ENCODE data around the gene LARP6. TPM values are rescaled to one million over a fixed set of nuclear protein-coding genes. Genes with fewer than 3 reads are reported as not detected.

The LARP6 gene
- total RNA-seq: 12.6 TPM
- 10 to 100 TPM; 10.6 to 17.9 (median 13.8) TPM for polyA plus RNA-seq (ENCODE audit: insufficient read depth in 1 of 8, insufficient read length in 8 of 8, low replicate concordance in 1 of 8)
- long read RNA-seq, donor 1, full-length matches to known transcripts: 3 of 3 reads
- long read RNA-seq, donor 1, partial matches to known transcripts: 0 of 3 reads
- long read RNA-seq, donor 1, other reads (novel, unspliced or antisense): 0 of 3 reads
- long read RNA-seq, donor 2, full-length matches to known transcripts: 4 of 4 reads
- long read RNA-seq, donor 2, partial matches to known transcripts: 0 of 4 reads
- long read RNA-seq, donor 2, other reads (novel, unspliced or antisense): 0 of 4 reads
- long read RNA-seq, donor 3, full-length matches to known transcripts: 5 of 5 reads
- long read RNA-seq, donor 3, partial matches to known transcripts: 0 of 5 reads
- long read RNA-seq, donor 3, other reads (novel, unspliced or antisense): 0 of 5 reads
- long read RNA-seq, donor 4, full-length matches to known transcripts: 7 of 7 reads
- long read RNA-seq, donor 4, partial matches to known transcripts: 0 of 7 reads
- long read RNA-seq, donor 4, other reads (novel, unspliced or antisense): 0 of 7 reads
- long read RNA-seq, donor 5, full-length matches to known transcripts: 21 of 21 reads
- long read RNA-seq, donor 5, partial matches to known transcripts: 0 of 21 reads
- long read RNA-seq, donor 5, other reads (novel, unspliced or antisense): 0 of 21 reads
- long read RNA-seq, donor 6, full-length matches to known transcripts: 10 of 10 reads
- long read RNA-seq, donor 6, partial matches to known transcripts: 0 of 10 reads
- long read RNA-seq, donor 6, other reads (novel, unspliced or antisense): 0 of 10 reads
- long read RNA-seq, donor 7, full-length matches to known transcripts: 6 of 6 reads
- long read RNA-seq, donor 7, partial matches to known transcripts: 0 of 6 reads
- long read RNA-seq, donor 7, other reads (novel, unspliced or antisense): 0 of 6 reads
- long read RNA-seq, donor 8, full-length matches to known transcripts: 5 of 5 reads
- long read RNA-seq, donor 8, partial matches to known transcripts: 0 of 5 reads
- long read RNA-seq, donor 8, other reads (novel, unspliced or antisense): 0 of 5 reads
- long read RNA-seq, donor 9, full-length matches to known transcripts: 4 of 4 reads
- long read RNA-seq, donor 9, partial matches to known transcripts: 0 of 4 reads
- long read RNA-seq, donor 9, other reads (novel, unspliced or antisense): 0 of 4 reads
- long read RNA-seq, donor 10, full-length matches to known transcripts: 7 of 7 reads
- long read RNA-seq, donor 10, partial matches to known transcripts: 0 of 7 reads
- long read RNA-seq, donor 10, other reads (novel, unspliced or antisense): 0 of 7 reads
- long read RNA-seq, donor 11, full-length matches to known transcripts: 4 of 4 reads
- long read RNA-seq, donor 11, partial matches to known transcripts: 0 of 4 reads
- long read RNA-seq, donor 11, other reads (novel, unspliced or antisense): 0 of 4 reads

DNA sequence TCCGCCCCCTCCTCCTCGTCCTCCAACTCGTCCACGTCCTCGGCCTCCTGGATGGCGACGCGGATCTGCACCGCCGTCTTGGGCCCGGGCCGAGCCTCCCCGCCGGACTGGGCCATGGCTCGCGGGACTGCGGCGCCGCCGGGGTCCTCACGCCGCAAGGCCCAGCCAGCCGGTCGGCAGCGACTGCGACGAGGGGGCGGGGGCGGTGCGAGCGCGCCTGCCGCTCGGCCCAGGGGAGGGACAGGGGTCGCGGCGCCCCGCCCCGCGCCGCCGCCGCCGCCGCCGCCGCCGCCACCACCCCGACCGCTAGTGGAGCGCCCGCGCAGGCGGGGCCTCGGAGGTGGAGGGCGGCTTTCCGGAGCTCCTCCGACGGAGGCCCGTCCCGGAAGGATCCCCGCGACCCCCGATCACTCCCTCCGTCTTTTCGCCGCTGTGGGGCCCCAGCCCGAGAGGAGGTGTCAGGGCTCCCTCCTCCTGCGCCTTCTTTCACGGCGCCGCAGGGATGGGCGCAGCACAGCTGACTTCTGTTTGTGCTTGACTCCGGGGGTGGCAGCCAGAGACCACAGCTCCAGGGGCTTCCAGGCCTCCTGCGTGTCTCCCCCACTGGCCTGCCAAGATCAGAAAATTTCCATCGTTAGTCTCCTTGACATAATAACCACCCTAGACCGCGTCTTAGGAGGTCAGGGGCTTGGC, at the start of gene LARP6:
TSS of gene LARP6 (minus strand) at position 185 of the 693 bp plus-strand sequence. CDS start at position 116, 69 bp downstream.
- H3K4me3 ChIP-seq (ENCODE audit: low read length): peak within 1 kb of the TSS; percentile 69
- H3K27ac ChIP-seq (ENCODE audit: low read length): peak within 1 kb of the TSS; percentile 87
- WGBS (ENCODE audit: insufficient coverage): under 1% methylated on average over 73 of the region's 78 CpGs
- peaks cover 41% of the 10 kb centered on the region for H3K4me1 ChIP-seq (ENCODE audit: control insufficient read depth, insufficient read depth, low read length)
- DNase-seq: peak; percentile 78
- H3K27me3 ChIP-seq (ENCODE audit: control insufficient read depth, insufficient read depth, low read length): no peaks in the 10 kb centered on the region
- peaks cover 9% of the 10 kb centered on the region for H3K36me3 ChIP-seq (ENCODE audit: control insufficient read depth, insufficient read depth, low read length)
- no peaks in the 10 kb centered on the region for H3K9me3 ChIP-seq (replicated peaks; ENCODE audit: control insufficient read depth, low read depth, low read length)

DNA sequence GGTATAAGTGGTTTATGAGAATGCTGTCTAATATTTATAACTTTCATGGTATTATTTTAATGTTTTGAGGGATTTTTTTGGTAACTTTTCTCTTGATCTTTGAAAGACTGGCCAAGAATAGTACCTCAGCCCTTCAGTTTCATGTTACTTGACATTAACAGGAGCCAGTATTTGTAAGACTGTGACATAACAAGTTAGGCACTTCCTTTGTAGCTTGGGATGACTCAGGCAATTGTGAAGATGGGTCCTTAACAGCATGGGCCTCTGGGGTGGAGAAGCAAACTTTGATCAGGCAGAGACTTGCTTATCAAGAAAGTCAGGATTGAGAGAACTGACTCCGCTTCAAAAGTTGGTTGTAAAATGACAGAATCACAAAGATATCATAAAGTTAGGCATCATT, 48.1 kb upstream of the LARP6 start:
- H3K36me3 ChIP-seq (ENCODE audit: control insufficient read depth, insufficient read depth, low read length): peaks cover 3% of the 10 kb centered on the region
- no peaks in the 10 kb centered on the region for H3K27me3 ChIP-seq (ENCODE audit: control insufficient read depth, insufficient read depth, low read length)
- H3K4me1 ChIP-seq (ENCODE audit: control insufficient read depth, insufficient read depth, low read length): no peaks in the 10 kb centered on the region
- DNase-seq: no peak
- WGBS (ENCODE audit: insufficient coverage): 100% methylated on average over 1 of the region's 1 CpG
- H3K27ac ChIP-seq (ENCODE audit: low read length): no peak overlapping the region
- H3K4me3 ChIP-seq (ENCODE audit: low read length): no peak overlapping the region
- H3K9me3 ChIP-seq (replicated peaks; ENCODE audit: control insufficient read depth, low read depth, low read length): no peaks in the 10 kb centered on the region

DNA sequence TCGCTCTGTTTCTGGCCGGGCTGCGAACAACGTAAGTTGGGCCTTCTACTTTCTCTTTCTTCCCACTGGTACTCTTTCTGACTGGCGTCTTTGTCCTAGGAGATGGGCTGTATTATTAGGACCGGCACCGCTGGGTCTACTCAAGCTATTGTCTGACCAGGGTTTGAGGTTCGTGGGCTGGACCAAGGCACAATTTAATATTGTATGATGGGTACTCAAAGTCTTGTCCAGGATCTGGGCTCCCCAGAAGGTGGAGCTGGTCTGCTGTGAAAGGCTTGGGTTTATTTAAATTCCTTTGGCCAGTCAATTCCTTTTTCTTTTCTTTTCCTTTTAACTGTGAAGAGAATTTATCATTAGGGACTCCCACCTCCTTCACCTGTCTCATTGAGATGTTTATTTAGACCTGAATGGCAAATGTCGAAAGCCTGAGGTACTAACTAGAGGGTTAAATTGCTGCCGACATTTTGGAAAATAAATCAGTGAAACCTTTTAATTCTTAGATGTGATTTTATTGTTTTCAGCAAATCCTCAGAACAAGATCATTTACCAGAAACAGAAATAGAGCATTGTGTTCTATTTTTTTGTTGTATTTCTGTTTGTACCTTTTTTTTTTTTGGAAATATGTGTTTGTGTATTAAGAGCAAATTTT, 39.1 kb upstream of the LARP6 start:
- no peaks in the 10 kb centered on the region for H3K27me3 ChIP-seq (ENCODE audit: control insufficient read depth, insufficient read depth, low read length)
- peak overlapping the region; percentile 94 for H3K27ac ChIP-seq (ENCODE audit: low read length)
- no peaks in the 10 kb centered on the region for H3K9me3 ChIP-seq (replicated peaks; ENCODE audit: control insufficient read depth, low read depth, low read length)
- H3K4me1 ChIP-seq (ENCODE audit: control insufficient read depth, insufficient read depth, low read length): peaks cover 7% of the 10 kb centered on the region
- H3K36me3 ChIP-seq (ENCODE audit: control insufficient read depth, insufficient read depth, low read length): no peaks in the 10 kb centered on the region
- DNase-seq: peak; percentile 84
- peak overlapping the region; percentile 88 for H3K4me3 ChIP-seq (ENCODE audit: low read length)
- WGBS (ENCODE audit: insufficient coverage): 0% methylated on average over 4 of the region's 10 CpGs

DNA sequence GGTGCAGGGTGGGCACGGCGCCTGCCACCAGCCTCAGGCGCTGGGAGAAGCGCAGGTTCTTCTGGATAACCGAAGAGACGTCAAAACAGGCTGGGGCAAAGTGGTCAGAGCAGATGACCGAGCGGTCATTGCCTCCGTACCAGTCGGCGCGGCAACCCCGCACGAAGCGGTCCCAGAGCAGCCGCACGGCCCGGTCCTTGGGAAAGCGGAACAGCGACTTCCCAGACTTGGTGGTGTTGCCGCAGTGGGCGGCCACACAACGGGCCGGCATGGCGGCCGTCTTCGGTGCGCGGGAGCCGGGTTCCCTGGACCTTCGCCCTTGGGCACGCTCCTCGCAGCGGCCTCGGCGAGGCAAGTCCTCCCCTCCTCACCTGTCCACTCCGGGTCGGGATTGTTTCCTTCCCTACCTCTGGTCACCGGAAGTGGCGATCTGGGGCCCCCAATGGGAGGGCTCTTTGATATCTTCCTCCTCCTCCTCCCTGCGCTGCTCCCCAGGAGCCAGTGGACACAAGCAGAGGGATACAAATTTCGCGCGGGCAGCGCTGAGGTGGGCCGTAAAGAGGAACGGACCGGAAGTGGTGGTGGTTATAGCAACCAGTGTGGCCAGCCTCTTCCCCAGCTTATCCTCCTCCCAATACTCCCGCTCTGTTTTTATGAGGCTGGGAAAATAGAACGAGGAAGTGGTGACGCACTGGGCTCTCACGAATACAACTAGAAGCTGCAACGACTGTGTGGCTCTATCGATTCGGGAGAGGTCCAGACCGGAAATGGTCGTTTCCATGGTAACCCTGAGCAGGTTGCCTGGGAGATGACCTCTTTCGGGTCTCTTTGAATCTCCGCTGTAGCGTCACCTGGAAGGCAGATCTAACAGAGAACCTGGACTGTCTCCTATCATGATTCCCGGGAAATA, 38.3 kb upstream of the LARP6 start, which contains the start of the genes LRRC49 and THAP10:
TSS of gene LRRC49 (plus strand) at position 825 of the 910 bp plus-strand sequence. CDS start at position 894, 69 bp downstream.
TSS of gene THAP10 (minus strand) at position 432 of the 910 bp plus-strand sequence. CDS start at position 271, 161 bp downstream.
- Histone ChIP-seq H3K9me3 (replicated peaks; ENCODE audit: control insufficient read depth, low read depth, low read length) (no peaks in the 10 kb centered on the region), H3K36me3 (ENCODE audit: control insufficient read depth, insufficient read depth, low read length) (no peaks in the 10 kb centered on the region), H3K27me3 (ENCODE audit: control insufficient read depth, insufficient read depth, low read length) (no peaks in the 10 kb centered on the region), H3K4me3 (ENCODE audit: low read length) (peak within 1 kb of the TSS; percentile 88), H3K27ac (ENCODE audit: low read length) (peak within 1 kb of the TSS; percentile 94), H3K4me1 (ENCODE audit: control insufficient read depth, insufficient read depth, low read length) (peaks cover 7% of the 10 kb centered on the region)
- peak; percentile 98 for DNase-seq
- WGBS (ENCODE audit: insufficient coverage): under 1% methylated on average over 51 of the region's 61 CpGs

DNA sequence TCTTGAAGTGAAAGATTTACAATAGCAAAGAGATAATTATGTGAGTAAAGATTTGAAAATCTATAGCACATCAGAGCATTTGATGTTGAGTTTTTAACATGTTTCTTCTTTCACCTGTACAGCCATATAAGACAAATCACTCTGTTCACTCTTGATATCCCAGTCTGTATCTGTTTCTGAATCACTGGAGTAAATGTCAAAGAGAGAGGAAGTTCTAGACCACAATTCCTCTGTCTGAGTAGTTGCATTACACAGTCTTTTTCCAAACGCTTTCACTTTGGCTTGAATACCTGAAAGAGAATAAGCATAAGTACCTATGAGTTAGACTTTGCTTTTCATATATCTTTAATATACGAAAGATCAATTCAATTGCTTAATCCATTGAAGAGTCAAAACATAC, 28.4 kb upstream of the LARP6 start:
- no CpG with 5 or more reads among the region's 2 CpGs for WGBS (ENCODE audit: insufficient coverage)
- DNase-seq: no peak
- Histone ChIP-seq H3K27me3 (ENCODE audit: control insufficient read depth, insufficient read depth, low read length) (no peaks in the 10 kb centered on the region), H3K4me3 (ENCODE audit: low read length) (no peak overlapping the region), H3K9me3 (replicated peaks; ENCODE audit: control insufficient read depth, low read depth, low read length) (no peaks in the 10 kb centered on the region), H3K27ac (ENCODE audit: low read length) (no peak overlapping the region), H3K4me1 (ENCODE audit: control insufficient read depth, insufficient read depth, low read length) (no peaks in the 10 kb centered on the region), H3K36me3 (ENCODE audit: control insufficient read depth, insufficient read depth, low read length) (no peaks in the 10 kb centered on the region)

DNA sequence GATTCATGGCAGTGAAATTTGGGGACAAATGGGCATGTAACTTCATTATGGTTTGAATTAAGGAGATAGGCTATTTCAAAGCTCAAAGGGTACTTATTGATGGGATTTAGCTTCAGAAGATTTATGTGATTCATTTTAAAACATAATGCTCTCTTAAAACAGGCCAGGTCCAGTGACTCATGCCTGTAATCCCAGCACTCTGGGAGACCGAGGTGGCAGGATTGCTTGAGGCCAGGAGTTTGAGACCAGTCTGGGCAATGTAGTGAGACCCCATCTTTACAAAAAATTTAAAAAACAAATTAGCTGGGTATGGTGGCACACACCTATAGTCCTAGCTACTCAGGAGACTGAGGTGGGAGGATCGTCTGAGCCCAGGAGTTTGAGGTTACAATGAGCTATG, 26.8 kb upstream of the LARP6 start:
- no CpG with 5 or more reads among the region's 2 CpGs for WGBS (ENCODE audit: insufficient coverage)
- H3K27ac ChIP-seq (ENCODE audit: low read length): no peak overlapping the region
- H3K4me1 ChIP-seq (ENCODE audit: control insufficient read depth, insufficient read depth, low read length): no peaks in the 10 kb centered on the region
- H3K27me3 ChIP-seq (ENCODE audit: control insufficient read depth, insufficient read depth, low read length): no peaks in the 10 kb centered on the region
- no peak for DNase-seq
- no peaks in the 10 kb centered on the region for H3K36me3 ChIP-seq (ENCODE audit: control insufficient read depth, insufficient read depth, low read length)
- no peaks in the 10 kb centered on the region for H3K9me3 ChIP-seq (replicated peaks; ENCODE audit: control insufficient read depth, low read depth, low read length)
- H3K4me3 ChIP-seq (ENCODE audit: low read length): no peak overlapping the region

DNA sequence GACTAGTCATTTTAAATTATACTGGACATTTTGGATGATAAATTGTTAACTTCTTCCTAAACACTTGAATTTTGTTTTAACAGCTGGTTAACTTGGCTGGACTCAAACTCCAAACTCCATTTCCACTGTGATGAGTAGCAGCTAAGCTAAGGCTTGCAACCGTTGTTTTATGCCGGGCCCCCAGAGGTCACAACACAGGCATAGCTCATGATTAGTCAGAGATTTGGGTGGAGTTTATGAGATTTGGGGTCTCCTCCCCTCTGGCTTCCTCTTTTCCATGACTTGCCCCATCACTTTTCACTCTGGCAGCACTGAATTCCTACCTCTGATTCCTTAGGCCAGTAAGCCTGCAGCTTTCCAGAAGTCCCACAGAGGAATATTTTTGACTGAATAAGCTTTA, 25.4 kb upstream of the LARP6 start:
- WGBS (ENCODE audit: insufficient coverage): no CpG with 5 or more reads among the region's 2 CpGs
- Histone ChIP-seq H3K9me3 (replicated peaks; ENCODE audit: control insufficient read depth, low read depth, low read length) (no peaks in the 10 kb centered on the region), H3K27ac (ENCODE audit: low read length) (no peak overlapping the region), H3K27me3 (ENCODE audit: control insufficient read depth, insufficient read depth, low read length) (no peaks in the 10 kb centered on the region), H3K4me3 (ENCODE audit: low read length) (no peak overlapping the region), H3K4me1 (ENCODE audit: control insufficient read depth, insufficient read depth, low read length) (no peaks in the 10 kb centered on the region), H3K36me3 (ENCODE audit: control insufficient read depth, insufficient read depth, low read length) (no peaks in the 10 kb centered on the region)
- DNase-seq: peak; percentile 21

DNA sequence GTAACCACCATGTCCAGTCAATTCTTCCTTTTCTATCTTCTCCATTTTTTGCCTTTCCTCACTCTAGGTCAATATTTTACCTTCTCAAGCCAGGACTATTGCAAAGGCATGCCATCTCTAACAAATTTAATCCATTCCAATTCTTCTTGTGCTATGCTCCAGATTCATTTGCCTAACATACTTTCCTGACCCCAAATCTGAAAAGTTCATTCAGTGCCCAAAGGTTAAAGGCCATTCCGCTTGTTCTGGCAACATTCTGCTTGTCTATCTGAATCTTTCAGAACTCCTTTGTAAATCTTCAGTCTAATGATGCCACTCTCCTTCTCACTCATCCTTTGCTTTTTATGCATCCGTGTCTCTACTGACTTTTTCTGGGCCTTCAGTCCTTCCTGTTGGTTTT, 22.7 kb upstream of the LARP6 start:
- H3K36me3 ChIP-seq (ENCODE audit: control insufficient read depth, insufficient read depth, low read length): no peaks in the 10 kb centered on the region
- no peak overlapping the region for H3K27ac ChIP-seq (ENCODE audit: low read length)
- no peak overlapping the region for H3K4me3 ChIP-seq (ENCODE audit: low read length)
- peaks cover 3% of the 10 kb centered on the region for H3K9me3 ChIP-seq (replicated peaks; ENCODE audit: control insufficient read depth, low read depth, low read length)
- no peak for DNase-seq
- no peaks in the 10 kb centered on the region for H3K27me3 ChIP-seq (ENCODE audit: control insufficient read depth, insufficient read depth, low read length)
- 51% methylated on average over 2 of the region's 2 CpGs for WGBS (ENCODE audit: insufficient coverage)
- no peaks in the 10 kb centered on the region for H3K4me1 ChIP-seq (ENCODE audit: control insufficient read depth, insufficient read depth, low read length)
